ENCODE data around the gene SCO2.

SCO2 gene

GRCh38 chr22:50487290-50488005 is 38.0 kb downstream of the SCO2 start:
- H3K4me3 ChIP-seq (ENCODE audit: control insufficient read depth, low read depth, low read length) = no peak overlapping the region
- TF ChIP-seq CTCF (conservative IDR thresholded peaks at IDR 0.05; ENCODE audit: control insufficient read depth, insufficient read depth, low read depth, low read length) = no peak
- DNase-seq (ENCODE audit: low read depth) = no peak

- TF ChIP-seq CTCF (conservative IDR thresholded peaks at IDR 0.05; ENCODE audit: control insufficient read depth, insufficient read depth, low read depth, low read length) = no peak
- DNase-seq (ENCODE audit: low read depth) = no peak
- H3K4me3 ChIP-seq (ENCODE audit: control insufficient read depth, low read depth, low read length) = no peak within 1 kb of the TSS
Measured at GRCh38 chr22:50486561-50487289, 38.7 kb downstream of the SCO2 start, which contains the start of gene MIOX. MIOX (plus strand) TSS chr22:50486859; CDS start chr22:50486898, 39 bp downstream.

GRCh38 chr22:50485221-50486131 is 39.9 kb downstream of the SCO2 start:
- no peak for DNase-seq (ENCODE audit: low read depth)
- no peak overlapping the region for H3K4me3 ChIP-seq (ENCODE audit: control insufficient read depth, low read depth, low read length)
- TF ChIP-seq CTCF (conservative IDR thresholded peaks at IDR 0.05; ENCODE audit: control insufficient read depth, insufficient read depth, low read depth, low read length) = no peak

GRCh38 chr22:50483977-50484853 is 41.2 kb downstream of the SCO2 start:
- no peak overlapping the region for H3K4me3 ChIP-seq (ENCODE audit: control insufficient read depth, low read depth, low read length)
- no peak for TF ChIP-seq CTCF (conservative IDR thresholded peaks at IDR 0.05; ENCODE audit: control insufficient read depth, insufficient read depth, low read depth, low read length)
- no peak for DNase-seq (ENCODE audit: low read depth)

DNA sequence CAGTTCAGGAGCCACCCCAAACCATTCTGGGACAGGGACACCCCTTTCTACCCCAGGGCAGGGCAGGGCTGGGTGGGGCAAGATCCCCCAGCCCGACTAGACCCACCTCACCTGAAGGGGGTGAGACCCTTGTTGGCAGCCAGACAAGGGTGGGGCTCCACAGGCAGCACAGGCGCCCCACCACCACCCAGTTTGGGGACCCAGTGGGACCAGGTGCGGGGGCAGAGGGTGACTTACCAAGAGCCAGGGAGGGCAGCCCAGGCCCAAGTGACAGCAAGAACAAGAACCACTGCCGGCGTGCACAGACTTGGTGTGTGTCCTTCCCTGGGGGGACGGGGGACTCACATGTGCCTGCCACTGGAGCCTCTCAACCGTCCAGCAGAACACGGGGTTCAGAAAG is 41.8 kb downstream of the SCO2 start:
- H3K4me3 ChIP-seq (ENCODE audit: control insufficient read depth, low read depth, low read length) = no peak overlapping the region
- no peak for DNase-seq (ENCODE audit: low read depth)
- TF ChIP-seq CTCF (conservative IDR thresholded peaks at IDR 0.05; ENCODE audit: control insufficient read depth, insufficient read depth, low read depth, low read length) = no peak
